HG02943 (cell line): ENCODE results near the gene A3GALT2.

ENCODE experiments used
- ATAC-seq: cut with Tn5 transposase; IDR thresholded peaks from one replicate; pipeline ENCODE4 v1.9.1; 2021; ENCODE audit warnings: mild to moderate bottlenecking, low read depth, moderate library complexity; ENCODE audit not compliant: unreplicated experiment

A3GALT2 gene

GRCh38 chr1:33351281-33351660, 30.4 kb upstream of the A3GALT2 start:
- ATAC-seq: no peak

GRCh38 chr1:33350611-33351280, 29.8 kb upstream of the A3GALT2 start:
- ATAC-seq: no peak

- peak; percentile 80 for ATAC-seq
Measured at GRCh38 chr1:33349778-33350610, 29.1 kb upstream of the A3GALT2 start.

- ATAC-seq: peak; percentile 34
Measured at GRCh38 chr1:33349081-33349759, 28.3 kb upstream of the A3GALT2 start.

GRCh38 chr1:33348676-33349080, 27.8 kb upstream of the A3GALT2 start:
- ATAC-seq: no peak

- ATAC-seq: no peak
Measured at GRCh38 chr1:33348194-33348593, 27.3 kb upstream of the A3GALT2 start.

- no peak for ATAC-seq
Measured at GRCh38 chr1:33347650-33347992, 26.7 kb upstream of the A3GALT2 start.

- no peak for ATAC-seq
Measured at GRCh38 chr1:33346927-33347649, 26.2 kb upstream of the A3GALT2 start.

GRCh38 chr1:33346533-33346926, 25.6 kb upstream of the A3GALT2 start:
- ATAC-seq: no peak

GRCh38 chr1:33344896-33345560, 24.1 kb upstream of the A3GALT2 start:
- no peak for ATAC-seq

- no peak for ATAC-seq
Measured at GRCh38 chr1:33343539-33343938, 22.6 kb upstream of the A3GALT2 start.

- ATAC-seq: no peak
Measured at GRCh38 chr1:33342041-33342723, 21.3 kb upstream of the A3GALT2 start.

- ATAC-seq: no peak
Measured at GRCh38 chr1:33341190-33341589, 20.3 kb upstream of the A3GALT2 start.

GRCh38 chr1:33339413-33339812, 18.5 kb upstream of the A3GALT2 start:
- ATAC-seq: no peak

- ATAC-seq: no peak
Measured at GRCh38 chr1:33338440-33339211, 17.7 kb upstream of the A3GALT2 start.

GRCh38 chr1:33338048-33338439, 17.1 kb upstream of the A3GALT2 start:
- no peak for ATAC-seq

GRCh38 chr1:33337441-33337840, 16.5 kb upstream of the A3GALT2 start:
- no peak for ATAC-seq

GRCh38 chr1:33336580-33336979, 15.7 kb upstream of the A3GALT2 start:
- no peak for ATAC-seq

- ATAC-seq: no peak
Measured at GRCh38 chr1:33335020-33335419, 14.1 kb upstream of the A3GALT2 start.
